HepG2 (cell line): ENCODE measurements around the gene ZNF277.

Source experiments
- BRCA1 ChIP-seq: sonication (generic); formaldehyde crosslinking; IDR thresholded peaks from 2 replicates; pipeline ENCODE4 v1.4.0; 2020; ENCODE audit warnings: missing genetic modification reagents
- HNF4A ChIP-seq: sonication (generic); formaldehyde crosslinking; IDR thresholded peaks from 2 replicates; pipeline ENCODE4 v1.4.0; 2020; ENCODE audit warnings: missing genetic modification reagents
- KLF15 ChIP-seq: sonication (generic); formaldehyde crosslinking; IDR thresholded peaks from 2 replicates; pipeline ENCODE4 v1.8.1; 2023; ENCODE audit warnings: borderline replicate concordance, mild to moderate bottlenecking, inconsistent platforms, missing genetic modification reagents, mixed read lengths
- PHF21A ChIP-seq: sonication (generic); formaldehyde crosslinking; IDR thresholded peaks from 2 replicates; pipeline ENCODE4 v1.5.0; 2020; ENCODE audit warnings: mild to moderate bottlenecking, missing genetic modification reagents
- ZMAT3 ChIP-seq: sonication (generic); formaldehyde crosslinking; conservative IDR thresholded peaks from 2 replicates; pipeline ENCODE4 v1.7.0; 2021; ENCODE audit warnings: missing genetic modification reagents
- ZNF446 ChIP-seq: sonication (generic); formaldehyde crosslinking; IDR thresholded peaks from 2 replicates; pipeline ENCODE4 v1.5.0; 2020; ENCODE audit warnings: mild to moderate bottlenecking, missing genetic modification reagents
- TF ChIP-seq, protein P1 (sequence below): sonication (generic); formaldehyde crosslinking; conservative IDR thresholded peaks from 2 replicates; pipeline ENCODE4 v1.8.1; 2023; ENCODE audit warnings: missing genetic modification reagents
- TF ChIP-seq, protein P2 (sequence below): sonication (generic); formaldehyde crosslinking; IDR thresholded peaks from 2 replicates; pipeline ENCODE4 v1.5.0; 2020; ENCODE audit warnings: mild to moderate bottlenecking, missing genetic modification reagents, moderate library complexity

DNA sequence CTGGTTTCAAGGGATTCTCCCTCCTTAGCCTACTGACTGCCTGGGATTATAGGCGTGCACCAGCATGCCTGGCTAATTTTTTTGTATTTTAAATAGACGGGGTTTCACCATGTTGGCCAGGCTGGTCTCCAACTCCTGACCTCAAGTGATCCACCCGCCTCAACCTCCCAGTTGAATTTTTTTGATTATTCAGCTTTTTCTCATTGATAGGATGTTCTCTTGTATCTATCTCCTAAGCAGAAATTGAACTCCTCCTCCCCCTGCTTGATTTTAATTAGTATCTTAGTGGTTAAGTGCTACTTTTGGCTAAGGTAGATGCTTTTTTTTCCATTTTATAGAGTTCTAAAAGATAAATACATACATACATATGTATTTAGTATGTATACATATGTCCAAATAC is 101.0 kb downstream of the ZNF277 start:
- no peak for TF ChIP-seq BRCA1 (CRISPR knock-in tag)
- no peak for TF ChIP-seq HNF4A (CRISPR knock-in tag)
- TF ChIP-seq ZNF446, result no peak
- TF ChIP-seq PHF21A (CRISPR knock-in tag), result no peak
- TF ChIP-seq, protein P1, sequence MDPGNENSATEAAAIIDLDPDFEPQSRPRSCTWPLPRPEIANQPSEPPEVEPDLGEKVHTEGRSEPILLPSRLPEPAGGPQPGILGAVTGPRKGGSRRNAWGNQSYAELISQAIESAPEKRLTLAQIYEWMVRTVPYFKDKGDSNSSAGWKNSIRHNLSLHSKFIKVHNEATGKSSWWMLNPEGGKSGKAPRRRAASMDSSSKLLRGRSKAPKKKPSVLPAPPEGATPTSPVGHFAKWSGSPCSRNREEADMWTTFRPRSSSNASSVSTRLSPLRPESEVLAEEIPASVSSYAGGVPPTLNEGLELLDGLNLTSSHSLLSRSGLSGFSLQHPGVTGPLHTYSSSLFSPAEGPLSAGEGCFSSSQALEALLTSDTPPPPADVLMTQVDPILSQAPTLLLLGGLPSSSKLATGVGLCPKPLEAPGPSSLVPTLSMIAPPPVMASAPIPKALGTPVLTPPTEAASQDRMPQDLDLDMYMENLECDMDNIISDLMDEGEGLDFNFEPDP (CRISPR knock-in tag), result no peak
- no peak for TF ChIP-seq ZMAT3 (CRISPR knock-in tag)
- TF ChIP-seq KLF15 (CRISPR knock-in tag), result no peak
- TF ChIP-seq, protein P2, sequence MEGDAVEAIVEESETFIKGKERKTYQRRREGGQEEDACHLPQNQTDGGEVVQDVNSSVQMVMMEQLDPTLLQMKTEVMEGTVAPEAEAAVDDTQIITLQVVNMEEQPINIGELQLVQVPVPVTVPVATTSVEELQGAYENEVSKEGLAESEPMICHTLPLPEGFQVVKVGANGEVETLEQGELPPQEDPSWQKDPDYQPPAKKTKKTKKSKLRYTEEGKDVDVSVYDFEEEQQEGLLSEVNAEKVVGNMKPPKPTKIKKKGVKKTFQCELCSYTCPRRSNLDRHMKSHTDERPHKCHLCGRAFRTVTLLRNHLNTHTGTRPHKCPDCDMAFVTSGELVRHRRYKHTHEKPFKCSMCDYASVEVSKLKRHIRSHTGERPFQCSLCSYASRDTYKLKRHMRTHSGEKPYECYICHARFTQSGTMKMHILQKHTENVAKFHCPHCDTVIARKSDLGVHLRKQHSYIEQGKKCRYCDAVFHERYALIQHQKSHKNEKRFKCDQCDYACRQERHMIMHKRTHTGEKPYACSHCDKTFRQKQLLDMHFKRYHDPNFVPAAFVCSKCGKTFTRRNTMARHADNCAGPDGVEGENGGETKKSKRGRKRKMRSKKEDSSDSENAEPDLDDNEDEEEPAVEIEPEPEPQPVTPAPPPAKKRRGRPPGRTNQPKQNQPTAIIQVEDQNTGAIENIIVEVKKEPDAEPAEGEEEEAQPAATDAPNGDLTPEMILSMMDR (CRISPR knock-in tag), result no peak
